Neural progenitor cell (in vitro differentiated cells): ENCODE data around the gene MYL4.

ENCODE experiments used
- EZH2phosphoT487 ChIP-seq: fragments of 200-600 bp; sonication (generic); IDR thresholded peaks from 2 replicates; pipeline ENCODE4 v1.6.1; 2017; ENCODE audit warnings: antibody characterized with exemption
- TF ChIP-seq, protein P1 (sequence below): fragments of 200-600 bp; sonication (generic); IDR thresholded peaks from 2 replicates; pipeline ENCODE4 v1.5.1; 2017; ENCODE audit warnings: antibody characterized with exemption, mild to moderate bottlenecking

DNA sequence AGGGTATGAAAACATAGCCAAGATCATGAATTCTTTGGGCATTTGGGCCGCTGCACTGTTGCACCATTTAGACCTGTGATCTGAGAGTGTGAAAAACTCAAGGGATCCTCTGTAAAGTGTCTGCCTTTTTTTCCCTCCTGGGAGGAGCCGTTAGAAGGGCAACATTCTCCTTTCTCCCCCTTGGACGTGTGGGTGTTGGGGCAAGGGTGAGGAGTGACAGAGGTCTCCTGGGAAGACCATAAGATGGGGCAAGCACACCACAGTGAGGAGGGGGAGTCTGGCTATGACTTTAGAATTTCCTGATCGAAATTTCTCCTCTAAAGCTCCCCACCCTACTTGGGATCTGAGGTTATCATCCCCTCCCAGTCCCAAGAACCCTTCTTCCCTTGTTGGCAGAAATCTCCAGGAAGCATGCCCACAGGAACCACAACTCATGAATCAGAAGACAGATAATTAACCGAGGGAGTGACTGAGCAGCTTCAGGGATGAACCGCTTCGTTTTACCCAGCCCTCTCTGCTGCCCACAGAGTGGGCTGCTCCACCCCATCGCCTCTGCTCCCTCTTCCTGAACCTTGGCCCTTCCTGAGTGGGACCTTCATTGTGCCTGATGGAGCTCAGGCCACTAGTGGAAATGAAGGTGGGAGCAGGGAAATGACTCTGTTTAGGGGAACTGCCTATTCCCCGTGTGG lies 48.6 kb downstream of the MYL4 start:
- TF ChIP-seq, protein P1, sequence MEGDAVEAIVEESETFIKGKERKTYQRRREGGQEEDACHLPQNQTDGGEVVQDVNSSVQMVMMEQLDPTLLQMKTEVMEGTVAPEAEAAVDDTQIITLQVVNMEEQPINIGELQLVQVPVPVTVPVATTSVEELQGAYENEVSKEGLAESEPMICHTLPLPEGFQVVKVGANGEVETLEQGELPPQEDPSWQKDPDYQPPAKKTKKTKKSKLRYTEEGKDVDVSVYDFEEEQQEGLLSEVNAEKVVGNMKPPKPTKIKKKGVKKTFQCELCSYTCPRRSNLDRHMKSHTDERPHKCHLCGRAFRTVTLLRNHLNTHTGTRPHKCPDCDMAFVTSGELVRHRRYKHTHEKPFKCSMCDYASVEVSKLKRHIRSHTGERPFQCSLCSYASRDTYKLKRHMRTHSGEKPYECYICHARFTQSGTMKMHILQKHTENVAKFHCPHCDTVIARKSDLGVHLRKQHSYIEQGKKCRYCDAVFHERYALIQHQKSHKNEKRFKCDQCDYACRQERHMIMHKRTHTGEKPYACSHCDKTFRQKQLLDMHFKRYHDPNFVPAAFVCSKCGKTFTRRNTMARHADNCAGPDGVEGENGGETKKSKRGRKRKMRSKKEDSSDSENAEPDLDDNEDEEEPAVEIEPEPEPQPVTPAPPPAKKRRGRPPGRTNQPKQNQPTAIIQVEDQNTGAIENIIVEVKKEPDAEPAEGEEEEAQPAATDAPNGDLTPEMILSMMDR: no peak
- no peak for TF ChIP-seq EZH2phosphoT487
